NAMALWA (cell line): ENCODE results near the gene CSF3R.
"Not testable (repeated sequence)": the region's sequence is repeated elsewhere in the genome, so short reads cannot be mapped to it uniquely, and the experiment has no call there.

Source experiments
- DNase-seq: peaks from one replicate; pipeline ENCODE4 v3.0.0-alpha.2; 2015; ENCODE audit warnings: low spot score

The CSF3R gene

GRCh38 chr1:36481771-36482723, 666 bp downstream of the CSF3R start:
- DNase-seq = no peak

- DNase-seq = no peak
Measured at GRCh38 chr1:36481091-36481490, 1.6 kb downstream of the CSF3R start.

- no peak for DNase-seq
Measured at GRCh38 chr1:36480161-36480560, 2.6 kb downstream of the CSF3R start.

- no peak for DNase-seq
Measured at GRCh38 chr1:36479505-36480051, 3.1 kb downstream of the CSF3R start.

DNA sequence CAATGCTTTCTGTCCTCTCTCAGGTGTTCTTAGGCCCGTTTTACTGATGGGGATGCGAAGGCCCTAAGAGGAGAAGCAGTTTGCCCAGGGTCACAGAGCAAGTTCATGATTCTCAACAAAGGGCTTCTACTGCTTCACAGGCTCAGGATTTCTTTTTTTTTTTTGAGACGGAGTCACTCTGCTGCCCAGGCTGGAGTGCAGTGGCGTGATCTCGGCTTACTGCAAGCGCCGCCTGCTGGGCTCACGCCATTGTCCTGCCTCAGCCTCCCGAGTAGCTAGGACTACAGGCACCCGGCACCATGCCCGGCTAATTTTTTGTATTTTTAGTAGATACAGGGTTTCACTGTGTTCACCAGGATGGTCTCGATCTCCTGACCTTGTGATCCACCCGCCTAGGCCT, 5.1 kb downstream of the CSF3R start:
- not testable (repeated sequence) for DNase-seq

- DNase-seq = no peak
Measured at GRCh38 chr1:36476945-36477344, 5.8 kb downstream of the CSF3R start.

DNA sequence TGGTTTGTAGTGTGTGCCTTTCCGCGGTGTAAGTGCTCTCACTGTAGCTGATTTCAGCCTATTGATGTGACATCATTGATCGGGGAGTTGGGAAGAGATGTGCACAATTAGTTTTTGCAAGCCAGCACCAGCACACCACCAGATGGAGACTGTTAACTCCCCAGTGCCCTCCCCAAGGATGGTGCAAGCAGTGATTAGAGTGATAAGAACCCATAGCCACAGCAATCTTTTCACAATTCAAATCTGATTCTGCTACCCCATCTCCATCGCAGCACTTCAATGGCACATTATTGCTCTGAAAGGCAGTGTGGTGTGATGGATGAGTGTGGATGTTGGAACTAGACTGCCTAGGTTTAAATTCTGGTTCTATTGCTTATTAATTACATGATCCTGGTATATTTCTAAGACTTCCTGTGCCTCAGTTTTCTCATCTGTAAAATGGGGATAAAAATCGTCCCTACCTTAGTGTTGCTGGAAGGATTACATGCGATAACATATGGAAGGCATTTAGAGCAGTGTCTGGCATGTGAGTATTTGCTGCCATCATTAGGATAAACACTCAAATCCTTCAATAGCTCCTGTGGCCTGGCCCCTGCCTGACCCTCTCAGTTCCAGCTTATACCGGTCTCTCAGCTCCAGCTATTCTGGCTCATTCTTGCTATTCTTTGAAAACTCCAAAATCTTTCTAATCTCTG, 6.7 kb downstream of the CSF3R start:
- DNase-seq = no peak

DNA sequence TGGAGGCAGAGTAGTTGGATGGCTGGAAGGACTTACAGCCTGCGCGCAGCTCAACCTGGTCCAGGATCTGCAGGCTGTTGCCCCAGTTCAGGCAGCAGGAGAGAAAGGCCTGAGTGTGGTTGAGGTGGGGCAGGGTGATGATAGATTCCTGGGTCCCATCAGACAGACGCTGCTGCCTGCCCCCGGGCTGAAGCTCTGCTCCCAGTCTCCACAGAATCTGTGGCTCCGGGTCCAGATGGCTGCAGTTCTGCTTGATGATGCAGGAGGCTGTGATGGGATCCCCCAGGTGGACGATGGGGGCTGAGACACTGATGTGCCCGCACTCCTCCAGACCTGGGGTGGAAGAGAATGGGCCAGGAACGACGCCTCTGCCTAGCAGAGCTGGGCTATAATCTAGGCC, 7.4 kb downstream of the CSF3R start:
- no peak for DNase-seq

- no peak for DNase-seq
Measured at GRCh38 chr1:36472656-36473055, 10.1 kb downstream of the CSF3R start.

DNA sequence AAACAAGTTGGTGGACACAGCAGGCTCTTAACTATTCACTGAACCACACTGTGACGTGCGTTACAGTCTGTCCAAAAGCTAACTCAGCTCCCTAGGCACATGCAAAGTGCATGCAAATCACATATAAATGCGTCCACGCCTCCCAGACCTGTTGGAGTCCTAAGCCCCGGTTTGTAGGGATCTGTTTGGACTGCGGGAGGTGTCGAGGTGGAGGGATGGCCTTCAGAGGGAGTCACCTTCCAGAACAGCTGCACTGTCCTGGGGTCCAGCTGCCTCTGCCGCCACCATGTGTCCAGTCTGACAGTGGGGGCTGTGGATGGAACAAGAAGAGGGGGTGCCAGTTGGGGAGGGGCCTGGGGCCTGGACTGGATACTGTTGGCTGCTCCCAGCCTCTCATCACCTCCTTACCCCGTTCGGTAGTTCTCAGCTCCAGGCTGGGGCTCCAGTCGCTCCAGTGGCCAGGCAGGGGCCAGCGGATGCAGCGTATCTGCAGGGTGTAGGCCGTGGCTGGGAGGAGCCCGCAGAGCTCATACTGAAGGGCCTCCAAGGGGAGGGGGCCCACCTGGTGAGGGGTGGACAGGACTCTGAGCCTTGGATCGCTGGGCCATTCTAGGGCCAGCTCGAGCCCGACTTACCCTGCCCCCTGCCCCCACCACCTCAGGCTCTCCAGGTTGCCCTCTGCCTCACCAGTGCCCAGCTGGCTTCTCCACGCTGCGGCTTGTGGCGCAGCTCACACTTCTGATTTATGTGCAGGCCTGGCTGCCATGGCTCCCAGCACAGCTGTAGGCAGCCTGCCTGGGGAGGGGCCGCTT, 10.7 kb downstream of the CSF3R start:
- peak; percentile 75 for DNase-seq

DNA sequence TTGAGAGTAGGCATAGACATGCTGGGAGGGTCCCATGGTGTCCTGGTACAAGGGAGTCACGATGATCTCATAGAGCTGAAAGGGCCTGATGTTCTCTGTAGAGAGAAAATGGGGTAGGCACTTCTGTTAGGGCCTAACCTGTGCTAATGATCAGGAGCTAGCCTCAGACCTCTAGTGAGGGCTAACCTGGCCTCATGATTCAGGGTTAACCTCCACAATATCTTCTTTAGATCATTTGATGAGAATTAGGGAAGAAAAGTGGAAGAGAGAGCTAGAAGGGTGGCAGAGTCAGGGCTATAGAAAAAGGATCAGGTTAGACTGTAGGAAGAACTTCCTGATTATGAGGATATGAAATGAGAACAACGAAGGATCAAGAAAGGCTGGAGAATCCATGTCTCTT, 13.6 kb downstream of the CSF3R start:
- DNase-seq = no peak

GRCh38 chr1:36467700-36468455, 14.8 kb downstream of the CSF3R start:
- no peak for DNase-seq

- DNase-seq = no peak
Measured at GRCh38 chr1:36467027-36467410, 15.7 kb downstream of the CSF3R start.

DNA sequence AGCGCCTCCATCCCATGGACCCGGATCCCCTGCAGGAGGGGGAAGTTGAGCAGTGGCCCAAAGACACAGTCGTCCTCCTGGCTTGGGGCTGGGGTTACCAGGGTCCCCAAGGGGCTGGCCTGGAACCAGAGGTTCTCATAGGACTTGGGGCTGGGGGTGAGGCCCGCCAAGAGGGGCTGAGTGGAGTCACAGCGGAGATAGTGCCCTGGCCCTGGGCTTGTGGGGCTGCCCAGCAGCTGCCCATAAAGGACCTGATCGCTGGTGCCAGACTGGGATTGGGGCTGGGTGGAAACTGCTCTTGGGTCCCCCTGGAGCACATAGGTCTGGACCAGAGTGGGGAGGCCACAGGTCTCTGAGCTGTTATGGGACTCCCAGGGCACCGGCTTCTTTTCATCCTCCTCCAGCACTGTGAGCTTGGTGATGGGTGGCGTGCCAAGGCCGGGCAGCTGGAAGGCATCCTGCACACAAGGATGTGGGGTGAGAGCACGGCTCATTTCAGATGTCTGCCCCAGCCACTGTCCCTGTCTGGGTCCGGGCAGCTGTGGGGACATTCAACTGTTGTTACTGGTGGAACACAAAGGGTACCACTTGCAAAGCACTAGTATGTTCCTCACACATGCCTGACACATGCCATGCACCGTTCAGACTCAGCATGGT, 16.2 kb downstream of the CSF3R start:
- DNase-seq = no peak

DNA sequence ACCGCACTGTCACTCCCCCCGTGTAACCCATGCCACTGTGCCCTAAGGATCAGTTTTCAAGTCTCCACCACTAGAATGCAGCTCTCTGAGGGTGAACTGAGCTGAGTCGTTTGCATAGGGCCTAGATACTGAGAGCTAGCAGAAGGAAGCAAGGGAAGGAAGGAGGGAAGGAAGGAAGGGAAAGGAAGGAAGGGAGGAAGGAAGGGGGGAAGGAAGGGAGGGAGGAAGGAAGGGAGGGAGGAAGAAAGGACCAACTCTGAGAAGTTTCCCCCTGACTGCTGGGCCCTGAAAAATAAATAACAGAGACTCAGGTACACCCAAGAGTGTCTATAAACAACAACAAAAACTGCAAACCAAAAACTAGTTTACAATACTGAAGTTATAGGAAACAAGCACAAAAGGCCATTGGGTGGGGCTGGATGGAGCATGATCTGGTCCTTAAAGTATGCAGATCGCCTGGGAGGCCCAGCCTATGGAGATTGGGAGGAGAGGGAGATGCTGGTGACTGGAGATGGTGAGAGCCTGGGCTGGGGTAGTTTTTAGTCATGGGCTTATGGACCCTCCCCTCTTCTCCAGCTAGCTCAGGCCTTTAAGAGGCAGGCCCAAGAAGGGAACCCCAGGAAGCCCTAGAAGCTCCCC, 16.9 kb downstream of the CSF3R start:
- no peak for DNase-seq

DNA sequence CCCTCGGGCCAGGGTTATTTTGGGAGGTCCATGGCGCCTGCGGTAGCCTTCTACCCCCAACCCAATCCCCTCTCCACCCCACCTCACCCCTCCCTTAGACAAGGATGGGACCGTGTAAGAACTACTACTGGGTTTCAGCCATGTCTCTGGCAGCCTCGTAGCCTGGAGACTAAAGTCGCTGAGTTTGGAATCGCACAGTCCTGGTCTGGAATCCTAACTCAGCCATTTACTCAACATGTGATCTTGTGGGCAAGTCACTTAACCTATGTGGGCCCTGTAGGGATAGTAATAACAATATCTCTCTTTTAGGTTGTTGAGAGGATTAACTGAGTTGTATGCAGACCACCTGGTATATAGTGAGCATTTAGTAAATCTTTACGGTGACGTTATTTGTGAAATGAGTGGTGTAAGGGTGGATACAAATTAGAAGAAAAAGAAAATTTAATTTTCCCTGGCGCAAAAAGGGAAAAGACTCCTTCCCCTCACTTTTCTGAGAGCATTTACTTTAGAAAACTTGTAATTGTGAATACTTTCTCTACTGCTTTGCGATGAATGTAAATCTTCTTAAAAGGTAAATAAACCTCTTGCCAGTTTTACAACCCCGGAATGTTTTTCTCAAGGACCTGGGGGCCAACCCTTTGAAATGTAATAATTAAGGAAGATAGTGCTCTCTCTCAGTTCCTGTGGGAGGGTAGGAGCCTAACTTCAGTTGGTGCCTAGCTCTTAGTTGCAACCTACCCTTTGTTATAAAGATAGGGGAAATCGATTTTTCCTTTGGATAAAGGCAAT, 17.9 kb downstream of the CSF3R start:
- no peak for DNase-seq

DNA sequence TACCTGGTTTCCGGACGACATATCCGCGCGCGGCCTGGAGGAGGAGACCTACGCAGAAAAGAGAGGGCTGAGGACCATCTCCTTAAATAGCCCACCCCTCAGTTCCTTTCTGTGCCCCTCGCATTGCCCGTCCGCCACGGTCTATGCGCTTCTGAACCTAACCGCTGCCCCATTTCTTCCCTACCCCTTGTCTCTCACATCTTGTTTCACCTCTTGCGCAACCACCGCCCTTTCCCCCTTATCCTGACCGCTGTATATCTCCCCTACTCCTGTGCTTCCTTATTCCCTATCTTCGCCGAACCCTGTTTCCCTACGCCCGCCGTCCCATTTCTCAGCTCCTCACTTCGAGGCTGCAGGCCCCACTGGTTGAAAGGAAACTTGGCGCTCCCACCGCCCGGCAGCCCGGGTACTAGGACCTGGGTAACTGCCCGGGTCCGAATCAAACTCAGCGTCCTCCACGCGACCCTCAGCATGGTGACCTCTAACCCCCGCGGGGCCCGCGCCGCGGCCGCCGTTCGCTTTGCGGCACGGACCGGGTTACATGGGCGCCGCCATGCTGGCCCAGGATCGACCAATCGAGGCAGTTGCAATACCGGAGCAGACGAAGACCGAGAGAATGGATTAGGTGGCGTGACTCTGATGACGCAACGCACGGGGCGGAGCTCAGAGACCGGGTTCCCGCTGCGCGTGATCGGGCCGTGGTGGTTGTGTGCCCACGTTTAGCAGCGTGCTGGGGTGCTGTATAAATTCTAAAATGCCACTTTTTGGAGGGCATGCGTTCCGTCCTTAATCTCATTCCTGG, 18.7 kb downstream of the CSF3R start, which contains the start of gene MRPS15:
MRPS15 (minus strand) TSS at position 582 of the 802 bp plus-strand sequence; CDS start at position 473, 109 bp downstream.
- peak; percentile 98 for DNase-seq

GRCh38 chr1:36463463-36463802, 19.3 kb downstream of the CSF3R start:
- DNase-seq = no peak

- no peak for DNase-seq
Measured at GRCh38 chr1:36458910-36459309, 23.8 kb downstream of the CSF3R start.
